WTC11 (cell line): ENCODE measurements around the gene PRR5. TPM values are rescaled to one million over a fixed set of nuclear protein-coding genes. Genes with fewer than 3 reads are reported as not detected.

Experiments
- ATAC-seq: fragments of 200-7000 bp; cut with Tn5 transposase; 2 replicates; pipeline ENCODE4 v1.10.0; 2021; ENCODE audit warnings: mild to moderate bottlenecking, moderate library complexity
- CTCF ChIA-PET: fragments of 300-600 bp; sonication (Branson Sonifier 250); formaldehyde crosslinking; loops from one replicate; lab custom pipeline; 2021; ENCODE audit warnings: antibody characterized with exemption; lab: Charles Lee
- POLR2A ChIA-PET: fragments of 350-600 bp; sonication (Branson Sonifier 250); formaldehyde crosslinking; loops from one replicate; lab custom pipeline; 2021; ENCODE audit warnings: antibody characterized with exemption; lab: Charles Lee
- DNase-seq: peaks from one replicate; pipeline ENCODE4 v3.0.0; 2021; ENCODE audit warnings: low spot score
- H3K27ac Mint-ChIP-seq: 2 replicates; pipeline ENCODE4 v1.8.0; 2021; ENCODE audit warnings: mixed read lengths
- H3K27me3 Mint-ChIP-seq: 2 replicates; pipeline ENCODE4 v1.8.0; 2021; ENCODE audit warnings: low read depth, mild to moderate bottlenecking, moderate library complexity, mixed read lengths
- H3K36me3 Mint-ChIP-seq: 2 replicates; pipeline ENCODE4 v1.8.0; 2021; ENCODE audit warnings: mixed read lengths
- H3K4me1 Mint-ChIP-seq: 2 replicates; pipeline ENCODE4 v1.8.0; 2022; ENCODE audit warnings: mixed read lengths
- H3K4me3 Mint-ChIP-seq: 2 replicates; pipeline ENCODE4 v1.8.0; 2021; ENCODE audit warnings: mild to moderate bottlenecking, moderate library complexity, mixed read lengths
- H3K9me3 Mint-ChIP-seq: 2 replicates; pipeline ENCODE4 v1.8.0; 2021; ENCODE audit warnings: mixed read lengths
- ATF3 ChIP-seq: sonication (generic); formaldehyde crosslinking; conservative IDR thresholded peaks from 2 replicates; pipeline ENCODE4 v1.8.1; 2022; ENCODE audit warnings: mild to moderate bottlenecking, missing genetic modification reagents
- CREM ChIP-seq: sonication (generic); formaldehyde crosslinking; IDR thresholded peaks from 2 replicates; pipeline ENCODE4 v1.8.1; 2022; ENCODE audit warnings: mild to moderate bottlenecking, missing genetic modification reagents, moderate library complexity
- EMX1 ChIP-seq: fragments of 250-450 bp; sonication (Bioruptor Pico); IDR thresholded peaks from 2 replicates; pipeline ENCODE4 v1.8.0; 2021; ENCODE audit warnings: mild to moderate bottlenecking
- FOXJ3 ChIP-seq: sonication (generic); formaldehyde crosslinking; IDR thresholded peaks from 2 replicates; pipeline ENCODE4 v1.9.0; 2021; ENCODE audit warnings: missing genetic modification reagents, mild to moderate bottlenecking, borderline replicate concordance
- FOXP1 ChIP-seq: sonication (generic); formaldehyde crosslinking; IDR thresholded peaks from 2 replicates; pipeline ENCODE4 v1.8.0; 2022; ENCODE audit warnings: missing genetic modification reagents, mild to moderate bottlenecking, moderate library complexity, borderline replicate concordance
- GRHL2 ChIP-seq: fragments of 250-450 bp; sonication (Bioruptor Pico); IDR thresholded peaks from 2 replicates; pipeline ENCODE4 v1.8.0; 2022; ENCODE audit warnings: mild to moderate bottlenecking, moderate library complexity; ENCODE audit not compliant: insufficient replicate concordance, severe bottlenecking
- HMGA2 ChIP-seq: fragments of 250-450 bp; sonication (Bioruptor Pico); IDR thresholded peaks from 2 replicates; pipeline ENCODE4 v1.4.0; 2021; ENCODE audit warnings: mild to moderate bottlenecking, moderate library complexity
- IRF1 ChIP-seq: sonication (generic); formaldehyde crosslinking; IDR thresholded peaks from 2 replicates; pipeline ENCODE4 v1.8.0; 2023; ENCODE audit warnings: missing genetic modification reagents
- KAT7 ChIP-seq: sonication (generic); formaldehyde crosslinking; IDR thresholded peaks from 2 replicates; pipeline ENCODE4 v1.8.1; 2023; ENCODE audit warnings: missing genetic modification reagents, mild to moderate bottlenecking, borderline replicate concordance
- MAX ChIP-seq: sonication (generic); formaldehyde crosslinking; IDR thresholded peaks from 2 replicates; pipeline ENCODE4 v1.8.0; 2022; ENCODE audit warnings: mild to moderate bottlenecking, missing genetic modification reagents
- NFATC4 ChIP-seq: fragments of 250-450 bp; sonication (Bioruptor Pico); IDR thresholded peaks from 2 replicates; pipeline ENCODE4 v1.9.0; 2021; ENCODE audit warnings: mild to moderate bottlenecking
- NR2C2 ChIP-seq: sonication (generic); formaldehyde crosslinking; IDR thresholded peaks from 2 replicates; pipeline ENCODE4 v1.8.0; 2022; ENCODE audit warnings: mild to moderate bottlenecking, missing genetic modification reagents
- PREB ChIP-seq: sonication (generic); formaldehyde crosslinking; IDR thresholded peaks from 2 replicates; pipeline ENCODE4 v1.8.1; 2022; ENCODE audit warnings: mild to moderate bottlenecking, missing genetic modification reagents, moderate library complexity, borderline replicate concordance
- PRRX2 ChIP-seq: fragments of 250-450 bp; sonication (Bioruptor Pico); IDR thresholded peaks from 2 replicates; pipeline ENCODE4 v1.8.0; 2021; ENCODE audit warnings: mild to moderate bottlenecking
- RELA ChIP-seq: sonication (generic); formaldehyde crosslinking; IDR thresholded peaks from 2 replicates; pipeline ENCODE4 v1.8.1; 2022; ENCODE audit warnings: missing genetic modification reagents, mild to moderate bottlenecking, borderline replicate concordance
- RORB ChIP-seq: fragments of 250-450 bp; sonication (Bioruptor Pico); IDR thresholded peaks from 2 replicates; pipeline ENCODE4 v1.9.0; 2021; ENCODE audit warnings: mild to moderate bottlenecking
- USF1 ChIP-seq: sonication (generic); formaldehyde crosslinking; IDR thresholded peaks from 2 replicates; pipeline ENCODE4 v1.8.0; 2022; ENCODE audit warnings: mild to moderate bottlenecking, missing genetic modification reagents
- USF2 ChIP-seq: sonication (generic); formaldehyde crosslinking; IDR thresholded peaks from 2 replicates; pipeline ENCODE4 v1.8.1; 2023; ENCODE audit warnings: mild to moderate bottlenecking, missing genetic modification reagents, moderate library complexity
- ZNF138 ChIP-seq: sonication (generic); formaldehyde crosslinking; conservative IDR thresholded peaks from 2 replicates; pipeline ENCODE4 v1.8.1; 2022; ENCODE audit warnings: mild to moderate bottlenecking, moderate library complexity, missing genetic modification reagents
- ZNF423 ChIP-seq: fragments of 250-450 bp; sonication (Bioruptor Pico); IDR thresholded peaks from 2 replicates; pipeline ENCODE4 v2.1.2; 2022; ENCODE audit warnings: mild to moderate bottlenecking, moderate library complexity
- ZNF425 ChIP-seq: fragments of 250-450 bp; sonication (Bioruptor Pico); conservative IDR thresholded peaks from 2 replicates; pipeline ENCODE4 v1.9.0; 2021; ENCODE audit warnings: mild to moderate bottlenecking
- ZSCAN18 ChIP-seq: fragments of 250-450 bp; sonication (Bioruptor Pico); IDR thresholded peaks from 2 replicates; pipeline ENCODE4 v2.1.2; 2022; ENCODE audit warnings: mild to moderate bottlenecking, moderate library complexity
- total RNA-seq: library from RNA; stranded (reverse); gene quantifications from 3 replicates; pipeline ENCODE4 v1.2.3, GENCODE V29; 2021

The PRR5 gene
- total RNA-seq, 1 experiment from 2014 or later, result 15.6 TPM

GRCh38 chr22:44705022-44705297 lies 3.0 kb downstream of the PRR5 start (continued):
- no peak for TF ChIP-seq ZNF425
- no peak for TF ChIP-seq CREM (CRISPR knock-in tag)
- no peak for TF ChIP-seq KAT7 (CRISPR knock-in tag)
- no peak for TF ChIP-seq GRHL2
- TF ChIP-seq MAX (CRISPR knock-in tag), result no peak
- TF ChIP-seq ZNF138 (CRISPR knock-in tag), result no peak
- no peak for TF ChIP-seq FOXP1 (CRISPR knock-in tag)
- TF ChIP-seq ZNF423 (CRISPR knock-in tag), result no peak
- no peak for TF ChIP-seq IRF1

GRCh38 chr22:44706488-44706887 lies 4.5 kb downstream of the PRR5 start:
- CTCF ChIA-PET, result interaction anchor here (1.2 kb wide), 1 partner anchor 10 kb away, joined by 4 read pairs; no protein-coding TSS in a partner anchor
- H3K4me3 Mint-ChIP-seq, result no peak overlapping the region

GRCh38 chr22:44707178-44707577 lies 5.2 kb downstream of the PRR5 start:
- TF ChIP-seq ZSCAN18 (CRISPR knock-in tag) (no peak), ATF3 (no peak), RORB (CRISPR knock-in tag) (no peak), RELA (no peak), PREB (CRISPR knock-in tag) (no peak), HMGA2 (CRISPR knock-in tag) (no peak), FOXJ3 (CRISPR knock-in tag) (no peak), EMX1 (CRISPR knock-in tag) (no peak), USF1 (CRISPR knock-in tag) (no peak), PRRX2 (CRISPR knock-in tag) (no peak), NFATC4 (CRISPR knock-in tag) (no peak), USF2 (CRISPR knock-in tag) (no peak)
- Mint-ChIP-seq H3K9me3 (no peaks in the 10 kb centered on the region), H3K4me1 (peaks cover 18% of the 10 kb centered on the region), H3K27me3 (peaks cover 14% of the 10 kb centered on the region), H3K4me3 (no peak overlapping the region), H3K27ac (no peak overlapping the region), H3K36me3 (no peaks in the 10 kb centered on the region)
- no peak for ATAC-seq
- CTCF ChIA-PET, result interaction anchor here (0.5 to 1.2 kb wide), 2 partner anchors 9 to 11 kb away, joined by 3 to 4 read pairs; no protein-coding TSS in a partner anchor
- POLR2A ChIA-PET, result interaction anchor here (0.7 kb wide), 1 partner anchor 89 kb away, joined by 4 read pairs; no protein-coding TSS in a partner anchor
- no peak for DNase-seq

More at GRCh38 chr22:44706488-44706887, 4.5 kb downstream of the PRR5 start:
- no peak for DNase-seq
- POLR2A ChIA-PET, result no interaction called here
- no peaks in the 10 kb centered on the region for H3K9me3 Mint-ChIP-seq
- H3K27me3 Mint-ChIP-seq, result peaks cover 18% of the 10 kb centered on the region
- H3K4me1 Mint-ChIP-seq, result peaks cover 18% of the 10 kb centered on the region
- no peak for TF ChIP-seq MAX (CRISPR knock-in tag)
- TF ChIP-seq NR2C2 (CRISPR knock-in tag), result no peak
- TF ChIP-seq, all 79 proteins: peak for 0
- ATAC-seq, result no peak
- Mint-ChIP-seq H3K36me3 (no peaks in the 10 kb centered on the region), H3K27ac (no peak overlapping the region)
